Heart right ventricle (tissue), 16 donors: ENCODE data around the gene LARP4B. TPM values are rescaled to one million over a fixed set of nuclear protein-coding genes. Genes with fewer than 3 reads are reported as not detected.

Experiments
- ATAC-seq, 8 donors: fragments of 200-7000 bp; cut with Tn5 transposase; one replicate each; pipeline ENCODE4 v1.9.1; 2020; ENCODE audit warnings: mild to moderate bottlenecking in 8 of 8, moderate library complexity in 8 of 8, moderate number of reproducible peaks in 1 of 8
- DNase-seq, 2 donors: peaks; one replicate each; pipeline ENCODE4 v3.0.0-alpha.2; 2020
- H3K27ac ChIP-seq, 10 donors: fragments of 200-600 bp; sonication (generic) in 2 of 10; one replicate each; pipeline versions ENCODE4 v1.5.0 to v1.8.0; 2020 to 2022; ENCODE audit warnings: mild to moderate bottlenecking in 3 of 10
- H3K27me3 ChIP-seq, 7 donors: fragments of 200-600 bp; one replicate each; pipeline ENCODE4 v1.8.0; 2021 to 2022; ENCODE audit warnings: mild to moderate bottlenecking in 2 of 7
- H3K36me3 ChIP-seq, 9 donors: fragments of 200-600 bp; sonication (generic) in 1 of 9; one replicate each; pipeline versions ENCODE4 v1.5.0 to v1.8.0; 2020 to 2022; ENCODE audit warnings: mild to moderate bottlenecking in 2 of 9
- H3K4me1 ChIP-seq, 9 donors: fragments of 200-600 bp; sonication (generic) in 1 of 9; one replicate each; pipeline versions ENCODE4 v1.5.0 to v1.8.0; 2020 to 2022; ENCODE audit warnings: mild to moderate bottlenecking in 4 of 9
- H3K4me3 ChIP-seq, 10 donors: fragments of 200-600 bp; sonication (generic) in 2 of 10; one replicate each; pipeline versions ENCODE4 v1.5.0 to v1.8.0; 2020 to 2022; ENCODE audit warnings: mild to moderate bottlenecking in 7 of 10, moderate library complexity in 2 of 10
- H3K9me3 ChIP-seq, 11 donors: fragments of 200-600 bp in 10 of 11; sonication (generic) in 2 of 11; one replicate each; pipeline versions ENCODE4 v1.5.0 to v1.8.0; 2013 to 2022; ENCODE audit warnings: mild to moderate bottlenecking in 2 of 11, control low read depth in 1 of 11, moderate library complexity in 1 of 11
- WGBS, 2 donors: extraction: QIAGEN DNeasy Blood & Tissue Kit; methylation state at CpG; one replicate each; pipeline ENCODE4 v1.1.7; 2013; ENCODE audit warnings: inconsistent platforms in 1 of 2; 5-methylcytosine and 5-hydroxymethylcytosine counted together
- intact Hi-C, 10 donors: fragments of 100-400 bp; cut with DNase I; formaldehyde crosslinking; loops; one replicate each; pipeline versions ENCODE4 v1.11.1 to v1.14.2; 2022
- polyA plus RNA-seq, 2 donors: library from polyadenylated mRNA; stranded (reverse); fragments of 200-250 nt; gene quantifications; one replicate each; pipeline ENCODE4 v1.2.3, GENCODE V29; 2013
- total RNA-seq, 10 donors: library from RNA; stranded (reverse); fragmentation: NEBNext Ultra II Directional in 3 of 10; extraction: Animal tissue kit (Norgen Biotek cat#: 25700) in 3 of 10; gene quantifications; one replicate each; pipeline versions ENCODE4 v1.2.1 to v1.2.4, GENCODE V29; 2021 to 2023
- TF ChIP-seq, protein P1 (sequence below), 9 donors: fragments of 200-600 bp; sonication (generic) in 2 of 9; IDR thresholded peaks; one replicate each; pipeline versions ENCODE4 v1.5.0 to v1.8.0; 2021 to 2022; ENCODE audit warnings: antibody characterized with exemption in 9 of 9, mild to moderate bottlenecking in 5 of 9, moderate library complexity in 1 of 9
- donor health status: Arrhythmogenic right ventricular cardiomyopathy.
- donor health status: ischemic (EF 13 %, LVEDD 7.1; RV severe dilation, severe dysfunction).
- donor health status: healthy with polysubstance abuse.
- donor health status: DM: no; HTN: yes; CAD: no.
- donor health status: DM: no; HTN: no; CAD: no.
- donor health status: ischemic (EF 25% LVEDD 6.9; RV normal size, moderate dysfunction).
- donor health status: ischemic (EF 25% LVEDD 5.7; RV mildly dilated, moderate dysfunction).
- donor health status: healthy.
- donor health status: DM: yes; HTN: yes; CAD: no.
- donor health status: Ischemic cardiomyopathy.
- donor health status: ischemic (EF 35%, LVEDD 5.7; RV mildly dilated, moderate dysfunction).
- donor health status: nonischemic (EF 11% LVEDD 7.7; RV severe dilation, severe dysfunction).
- donor health status: DM: yes; HTN: yes; CAD: no.
- donor health status: PGD.
- donor health status: ischemic (EF 29% LVEDD 5.4; RV normal size, mild dysfunction).
- donor health status: nonischemic (EF 23%, LVEDD 6.1; RV moderate dilation, normal function).

LARP4B gene
- total and polyA plus RNA-seq, 12 donors, result 10.6 to 82.6 (median 61.9) TPM

DNA sequence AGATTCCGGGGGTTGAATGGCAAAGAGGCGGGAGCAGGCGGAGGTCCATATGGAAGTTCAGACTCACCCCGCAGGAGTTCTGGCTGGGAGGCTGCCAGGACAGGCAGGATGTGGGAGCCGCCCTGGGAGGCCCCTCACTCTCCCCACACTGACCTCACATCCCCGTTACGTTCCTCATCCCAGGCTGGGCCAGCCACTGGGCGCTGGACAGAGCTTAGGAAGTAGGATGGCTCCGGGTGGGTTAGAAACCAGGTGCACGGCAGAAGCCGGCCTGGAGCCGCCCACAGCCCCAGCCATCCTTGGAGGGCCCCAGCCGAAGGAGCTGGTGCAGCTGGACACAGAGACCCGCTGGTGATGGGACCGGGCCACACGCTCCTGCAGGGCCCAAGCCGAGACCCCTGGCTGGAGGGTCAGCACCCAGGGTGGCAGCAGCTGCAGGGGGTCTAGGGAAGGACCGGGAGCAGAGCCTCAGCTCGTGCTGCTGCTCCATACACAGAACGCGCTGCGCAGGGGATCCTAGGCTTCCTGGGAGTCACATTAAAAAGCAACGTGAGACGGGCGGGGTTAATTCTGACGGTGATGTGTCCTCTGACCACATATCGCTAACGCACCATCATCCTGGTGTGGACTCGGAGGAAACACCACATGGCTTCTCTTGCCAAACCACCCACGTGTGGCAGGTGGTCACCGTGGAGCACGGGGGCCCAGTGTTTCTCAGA lies 143.4 kb downstream of the LARP4B start:
- ATAC-seq, result peak in 5 of 8 donors; percentile 7 to 61 (median 42)
- Histone ChIP-seq H3K27ac (no peak overlapping the region), H3K36me3 (no peaks in the 10 kb centered on the region), H3K4me1 (peaks cover 0 to 32% (median 18%) of the 10 kb centered on the region in 9 donors), H3K4me3 (peak overlapping the region in 3 of 10 donors; percentile 6 to 20 (median 18)), H3K9me3 (no peaks in the 10 kb centered on the region), H3K27me3 (peaks cover 0 to 18% (median 14%) of the 10 kb centered on the region in 7 donors)
- DNase-seq, result peak in 1 of 2 donors; percentile 39
- 60 to 70% methylated on average over 32 of the region's 32 CpGs for WGBS, 2 donors
- TF ChIP-seq, protein P1, sequence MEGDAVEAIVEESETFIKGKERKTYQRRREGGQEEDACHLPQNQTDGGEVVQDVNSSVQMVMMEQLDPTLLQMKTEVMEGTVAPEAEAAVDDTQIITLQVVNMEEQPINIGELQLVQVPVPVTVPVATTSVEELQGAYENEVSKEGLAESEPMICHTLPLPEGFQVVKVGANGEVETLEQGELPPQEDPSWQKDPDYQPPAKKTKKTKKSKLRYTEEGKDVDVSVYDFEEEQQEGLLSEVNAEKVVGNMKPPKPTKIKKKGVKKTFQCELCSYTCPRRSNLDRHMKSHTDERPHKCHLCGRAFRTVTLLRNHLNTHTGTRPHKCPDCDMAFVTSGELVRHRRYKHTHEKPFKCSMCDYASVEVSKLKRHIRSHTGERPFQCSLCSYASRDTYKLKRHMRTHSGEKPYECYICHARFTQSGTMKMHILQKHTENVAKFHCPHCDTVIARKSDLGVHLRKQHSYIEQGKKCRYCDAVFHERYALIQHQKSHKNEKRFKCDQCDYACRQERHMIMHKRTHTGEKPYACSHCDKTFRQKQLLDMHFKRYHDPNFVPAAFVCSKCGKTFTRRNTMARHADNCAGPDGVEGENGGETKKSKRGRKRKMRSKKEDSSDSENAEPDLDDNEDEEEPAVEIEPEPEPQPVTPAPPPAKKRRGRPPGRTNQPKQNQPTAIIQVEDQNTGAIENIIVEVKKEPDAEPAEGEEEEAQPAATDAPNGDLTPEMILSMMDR (IDR thresholded peaks at IDR 0.05), result no peak
- intact Hi-C loops, result loop anchor here in 8 of 10 donors (2.0 to 10.0 kb wide), 5 partner anchors 106 to 277 kb away; no protein-coding TSS in a partner anchor

DNA sequence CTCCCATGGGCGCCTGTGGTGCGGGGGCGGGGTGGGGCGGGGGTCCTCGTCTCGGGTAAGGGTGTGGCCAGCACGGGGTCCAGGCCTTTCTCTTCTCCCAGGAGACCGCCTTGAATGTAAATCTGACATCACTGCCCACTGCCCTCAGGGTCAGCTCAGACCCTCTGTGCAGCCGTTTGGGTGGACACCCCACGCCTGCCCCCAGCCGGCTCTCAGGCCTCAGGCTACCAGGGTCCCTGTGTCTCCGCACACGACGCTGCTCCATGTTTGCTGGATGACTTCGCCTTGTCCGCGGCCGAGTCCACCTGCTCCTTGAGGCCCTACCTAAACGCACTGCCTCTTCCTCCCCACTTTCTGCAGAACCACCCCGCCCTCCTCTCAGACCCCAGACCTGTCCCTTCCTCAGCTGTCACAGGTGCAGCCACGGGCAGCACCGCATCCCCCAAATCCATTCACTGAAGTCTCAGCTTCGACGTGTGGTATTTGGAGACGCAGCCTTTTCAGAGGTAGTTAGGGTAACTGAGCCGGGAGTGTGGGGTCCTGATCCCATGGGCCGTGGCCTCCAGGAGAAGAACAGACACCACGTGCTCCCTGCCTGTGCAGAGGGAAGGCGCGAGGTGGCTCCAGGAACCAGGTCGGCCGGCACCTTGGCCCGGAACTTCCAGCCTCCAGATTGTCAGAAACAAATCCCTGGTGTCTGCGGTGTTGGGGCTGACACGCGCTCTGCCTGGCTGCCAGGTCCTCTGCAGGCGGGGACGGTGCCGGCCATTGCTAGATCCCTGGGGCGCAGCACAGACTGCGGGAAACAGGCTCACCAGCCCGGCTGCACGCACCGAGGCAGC lies 144.7 kb downstream of the LARP4B start:
- DNase-seq, result no peak
- Histone ChIP-seq H3K9me3 (no peaks in the 10 kb centered on the region), H3K27me3 (peaks cover 0 to 28% (median 18%) of the 10 kb centered on the region in 7 donors), H3K4me3 (no peak overlapping the region), H3K4me1 (peaks cover 0 to 32% (median 18%) of the 10 kb centered on the region in 9 donors), H3K36me3 (no peaks in the 10 kb centered on the region), H3K27ac (no peak overlapping the region)
- ATAC-seq, result no peak
- TF ChIP-seq, protein P1 (IDR thresholded peaks at IDR 0.05), result no peak
- intact Hi-C loops, result loop anchor here in 6 of 10 donors (2.0 to 10.0 kb wide), 5 partner anchors 105 to 276 kb away; no protein-coding TSS in a partner anchor
- 83 to 89% methylated on average over 44 of the region's 44 CpGs for WGBS, 2 donors

DNA sequence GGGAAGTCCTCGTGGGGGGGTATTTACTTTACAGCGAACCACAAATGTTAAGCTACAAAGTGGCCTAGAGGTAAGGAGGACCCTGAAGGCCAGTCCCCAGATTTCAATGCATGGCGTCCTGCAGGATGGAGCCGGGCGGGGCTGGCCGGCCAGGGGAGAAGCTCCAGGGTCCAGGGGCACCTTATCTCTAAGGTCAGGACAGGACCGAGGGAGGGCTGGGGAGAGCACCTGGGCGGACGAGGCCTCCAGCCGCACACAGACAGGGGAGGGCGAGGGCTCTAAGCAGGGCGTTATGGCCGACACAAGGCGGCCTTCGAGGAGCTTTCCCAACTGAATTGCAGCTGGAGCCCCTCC lies 145.7 kb downstream of the LARP4B start:
- H3K36me3 ChIP-seq, result no peaks in the 10 kb centered on the region
- DNase-seq (no peak), ATAC-seq (no peak)
- H3K9me3 ChIP-seq, result no peaks in the 10 kb centered on the region
- WGBS, 2 donors, result 86 to 88% methylated on average over 15 of the region's 15 CpGs
- H3K27ac ChIP-seq, result no peak overlapping the region
- H3K4me3 ChIP-seq, result no peak overlapping the region
- intact Hi-C loops, result loop anchor here in 7 of 10 donors (2.0 to 10.0 kb wide), 5 partner anchors 104 to 275 kb away; no protein-coding TSS in a partner anchor
- H3K4me1 ChIP-seq, result peaks cover 0 to 32% (median 18%) of the 10 kb centered on the region in 9 donors
- peaks cover 0 to 32% (median 26%) of the 10 kb centered on the region in 7 donors for H3K27me3 ChIP-seq
- TF ChIP-seq, protein P1 (IDR thresholded peaks at IDR 0.05), result no peak
